HG02852 (cell line): ENCODE results near the gene TRAF1.

Experiments used
- ATAC-seq: cut with Tn5 transposase; IDR thresholded peaks from one replicate; pipeline ENCODE4 v1.9.1; 2021; ENCODE audit warnings: mild to moderate bottlenecking, moderate library complexity; ENCODE audit not compliant: unreplicated experiment

Gene TRAF1

GRCh38 chr9:120853198-120853597 is 73.4 kb downstream of the TRAF1 start:
- ATAC-seq, result no peak
